ENCODE measurements around the gene CD300A. TPM values are rescaled to one million over a fixed set of nuclear protein-coding genes. Genes with fewer than 3 reads are reported as not detected.
A peak's percentile ranks its signal among the peaks of the same experiment; 100 is the strongest.

Gene CD300A
- total and polyA plus RNA-seq, 12 donors: 1.6 to 26.6 (median 12.8) TPM

- Histone ChIP-seq H3K36me3 (replicated peaks in 1 of 2) (no peaks in the 10 kb centered on the region), H3K27me3 (peaks cover 9% of the 10 kb centered on the region), H3K27ac (no peak overlapping the region), H3K4me3 (no peak overlapping the region), H3K9me3 (replicated peaks in 1 of 3) (no peaks in the 10 kb centered on the region), H3K4me1 (replicated peaks in 1 of 2) (no peaks in the 10 kb centered on the region)
- DNase-seq: no peak
- 71 to 83% (median 75%) methylated on average over 7 to 9 of the region's 9 CpGs for WGBS, 4 donors
- TF ChIP-seq POLR2A (IDR thresholded peaks at IDR 0.05) (no peak), CTCF (IDR thresholded peaks at IDR 0.05) (no peak)
- intact Hi-C loops (cut with DNase I): no loop called here
Observed at GRCh38 chr17:74474043-74474792, 7.8 kb downstream of the CD300A start.

DNA sequence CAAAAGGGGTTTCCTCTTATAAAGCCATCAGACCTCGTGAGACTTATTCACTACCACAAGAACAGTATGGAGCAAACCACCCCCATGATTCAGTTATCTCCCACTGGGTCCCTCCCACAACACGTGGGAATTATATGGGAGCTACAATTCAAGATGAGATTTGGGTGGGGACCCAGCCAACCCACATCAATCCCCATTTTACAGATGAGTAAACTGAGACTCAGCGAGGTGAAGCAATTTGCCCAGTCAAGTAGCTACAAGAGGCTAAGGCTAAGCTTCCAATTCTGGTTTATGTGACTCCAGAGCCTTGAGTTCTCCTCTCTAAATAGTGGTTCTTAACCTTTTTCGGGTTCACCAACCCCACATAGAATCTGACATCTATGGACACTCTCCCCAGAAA is 8.8 kb downstream of the CD300A start:
- intact Hi-C loops (cut with DNase I): no loop called here
- no peak overlapping the region for H3K4me3 ChIP-seq
- no peak overlapping the region for H3K27ac ChIP-seq
- H3K36me3 ChIP-seq (replicated peaks in 1 of 2): no peaks in the 10 kb centered on the region
- WGBS, 4 donors: 80 to 84% (median 82%) methylated on average over 4 of the region's 4 CpGs
- no peaks in the 10 kb centered on the region for H3K4me1 ChIP-seq (replicated peaks in 1 of 2)
- no peak for DNase-seq
- no peaks in the 10 kb centered on the region for H3K9me3 ChIP-seq (replicated peaks in 1 of 3)
- no peak for TF ChIP-seq POLR2A (IDR thresholded peaks at IDR 0.05)
- no peak for TF ChIP-seq CTCF (IDR thresholded peaks at IDR 0.05)
- peaks cover 9% of the 10 kb centered on the region for H3K27me3 ChIP-seq

DNA sequence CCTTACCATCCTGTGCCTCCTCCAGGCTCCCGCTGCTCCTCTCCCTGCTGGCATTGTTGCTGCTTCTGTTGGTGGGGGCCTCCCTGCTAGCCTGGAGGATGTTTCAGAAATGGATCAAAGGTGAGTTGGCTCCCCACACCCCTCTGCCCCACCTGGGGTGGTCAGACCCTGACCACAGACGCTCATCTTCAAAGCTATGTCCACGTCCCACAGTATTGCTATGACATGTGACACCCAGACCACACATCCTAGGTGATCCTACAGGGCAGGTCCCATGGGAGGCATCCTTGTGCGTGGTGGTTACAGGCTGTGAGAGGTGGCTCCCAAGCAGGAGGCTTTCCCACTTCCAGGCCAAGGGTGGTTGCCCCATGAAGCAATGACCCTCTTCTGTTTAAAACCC is 11.0 kb downstream of the CD300A start:
- TF ChIP-seq CTCF (IDR thresholded peaks at IDR 0.05) (no peak), POLR2A (IDR thresholded peaks at IDR 0.05) (no peak)
- DNase-seq: no peak
- intact Hi-C loops (cut with DNase I): no loop called here
- Histone ChIP-seq H3K9me3 (replicated peaks in 1 of 3) (no peaks in the 10 kb centered on the region), H3K4me3 (no peak overlapping the region), H3K4me1 (replicated peaks in 1 of 2) (no peaks in the 10 kb centered on the region), H3K27ac (peak overlapping the region in 1 of 5 donors; percentile 81), H3K27me3 (peaks cover 6% of the 10 kb centered on the region), H3K36me3 (replicated peaks in 1 of 2) (no peaks in the 10 kb centered on the region)
- 64 to 81% (median 71%) methylated on average over 4 of the region's 4 CpGs for WGBS, 4 donors

DNA sequence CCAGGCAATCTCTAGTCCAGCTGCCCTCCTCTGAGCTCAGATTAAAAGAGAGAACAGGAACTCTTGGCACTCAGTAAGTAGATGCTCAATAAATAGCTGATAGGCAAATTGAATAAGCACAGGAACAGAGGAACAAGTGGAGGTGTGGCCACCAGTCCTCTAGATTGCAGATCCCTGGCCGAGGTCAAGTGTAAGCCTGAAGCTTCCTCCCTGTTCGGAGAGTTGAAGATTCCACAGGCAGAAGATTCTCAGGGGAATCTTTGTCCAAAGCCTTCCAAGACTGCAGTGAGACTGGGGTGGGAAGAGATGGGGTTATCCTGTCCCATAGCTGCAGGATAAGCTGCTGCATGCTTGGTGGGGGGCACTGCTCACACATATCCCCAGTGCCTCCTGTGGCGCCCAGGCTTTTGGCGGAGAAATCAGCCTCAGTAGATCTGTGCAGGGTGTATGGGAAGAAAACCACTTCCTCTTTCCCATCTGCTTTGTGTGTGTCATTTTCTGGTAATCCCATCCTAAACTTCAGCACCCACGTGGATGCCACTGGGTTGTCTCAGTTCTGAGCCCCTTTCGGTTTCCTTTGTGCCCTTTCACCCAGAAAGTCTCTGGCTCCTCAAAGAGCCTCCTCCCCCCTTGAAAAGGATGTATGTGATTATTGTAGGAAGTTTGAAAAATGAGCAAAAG is 12.1 kb downstream of the CD300A start:
- Histone ChIP-seq H3K36me3 (replicated peaks in 1 of 2) (no peaks in the 10 kb centered on the region), H3K4me1 (replicated peaks in 1 of 2) (no peaks in the 10 kb centered on the region), H3K27ac (peak overlapping the region in 2 of 5 donors; percentile 63 to 81), H3K4me3 (no peak overlapping the region), H3K27me3 (peaks cover 2% of the 10 kb centered on the region), H3K9me3 (replicated peaks in 1 of 3) (no peaks in the 10 kb centered on the region)
- intact Hi-C loops (cut with DNase I): no loop called here
- TF ChIP-seq CTCF (IDR thresholded peaks at IDR 0.05) (no peak), POLR2A (IDR thresholded peaks at IDR 0.05) (no peak)
- WGBS, 4 donors: 38 to 43% (median 41%) methylated on average over 6 of the region's 6 CpGs
- DNase-seq: peak in 3 of 7 donors; percentile 37 to 53 (median 41)

All from adrenal gland (tissue), 12 donors.